ENCODE data around the gene CHGA. TPM values are rescaled to one million over a fixed set of nuclear protein-coding genes. Genes with fewer than 3 reads are reported as not detected.

Gene CHGA
- total RNA-seq, 1 donor from 2014 or later, result 5.4 TPM

GRCh38 chr14:92967346-92967926 is 44.5 kb downstream of the CHGA start:
- Histone ChIP-seq H3K9me3 (no peaks in the 10 kb centered on the region), H3K4me1 (peaks cover 28% of the 10 kb centered on the region), H3K36me3 (no peaks in the 10 kb centered on the region), H3K27ac (no peak overlapping the region), H3K4me3 (no peak overlapping the region), H3K27me3 (no peaks in the 10 kb centered on the region)
- intact Hi-C loops (cut with DNase I), result no loop called here
- DNase-seq (ENCODE audit: extremely low spot score in 2 of 2), result no peak
- TF ChIP-seq POLR2A (IDR thresholded peaks at IDR 0.05) (no peak), POLR2AphosphoS5 (IDR thresholded peaks at IDR 0.05; ENCODE audit: insufficient read depth in 1 of 2, low read depth in 1 of 2) (no peak), CTCF (IDR thresholded peaks at IDR 0.05) (no peak)

DNA sequence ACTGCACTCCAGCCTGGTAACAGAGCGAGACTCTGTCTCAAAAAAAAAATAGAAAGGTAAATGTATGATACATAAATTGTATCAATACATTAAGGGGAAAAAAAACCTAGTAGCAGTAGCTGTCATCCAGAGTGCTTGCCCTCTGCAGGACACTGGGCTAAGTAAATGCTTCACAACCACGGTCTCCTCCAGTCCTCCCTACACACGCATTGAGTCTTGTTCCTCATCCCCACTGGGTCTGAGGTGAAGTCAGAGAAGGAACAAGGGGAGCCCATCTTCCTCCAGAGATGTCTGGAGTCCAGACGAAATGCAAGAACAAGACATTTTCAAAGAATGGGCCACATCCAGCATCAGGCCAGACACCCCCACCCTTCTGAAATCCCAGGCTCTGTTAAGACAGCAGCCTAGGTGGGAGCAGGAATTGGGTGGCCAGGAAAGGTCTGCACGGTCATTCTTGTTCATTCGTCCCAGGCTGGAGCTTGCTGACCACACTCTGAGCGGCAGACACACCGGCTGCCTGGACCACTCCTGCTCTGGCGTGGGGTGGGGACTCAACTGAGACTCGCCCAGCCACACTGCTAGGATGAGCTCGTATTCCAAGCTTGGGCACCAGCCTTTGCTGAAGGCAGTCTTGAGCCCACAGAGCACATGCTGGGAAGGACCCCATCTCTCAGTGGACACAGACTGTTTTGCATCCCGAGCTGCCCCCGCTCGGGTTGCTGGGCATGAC is 45.5 kb downstream of the CHGA start:
- no peak overlapping the region for H3K27ac ChIP-seq

DNA sequence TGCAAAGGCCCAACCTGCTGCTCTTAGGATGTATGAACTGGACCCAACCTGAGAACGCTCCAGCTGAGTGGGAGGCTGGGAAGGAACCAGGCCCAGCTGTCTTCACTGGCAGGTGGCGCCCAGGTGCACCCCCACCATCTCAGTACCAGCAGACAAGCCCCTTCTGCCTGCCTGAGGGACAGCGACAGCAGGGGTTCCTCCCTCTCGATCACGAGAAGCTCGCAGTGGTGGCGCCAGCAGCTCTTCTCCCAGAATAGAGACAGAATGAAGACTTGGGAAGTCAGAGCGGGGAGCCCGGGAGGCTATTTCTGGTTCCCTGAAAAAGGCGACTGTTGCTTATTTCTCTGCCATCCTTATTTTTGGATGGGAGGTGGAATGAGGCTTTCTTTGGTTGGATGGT is 46.5 kb downstream of the CHGA start:
- Histone ChIP-seq H3K27me3 (no peaks in the 10 kb centered on the region), H3K27ac (no peak overlapping the region), H3K36me3 (no peaks in the 10 kb centered on the region), H3K9me3 (no peaks in the 10 kb centered on the region), H3K4me1 (peaks cover 34% of the 10 kb centered on the region), H3K4me3 (no peak overlapping the region)
- intact Hi-C loops (cut with DNase I), result no loop called here
- DNase-seq (ENCODE audit: extremely low spot score in 2 of 2), result no peak
- no peak for TF ChIP-seq POLR2AphosphoS5 (IDR thresholded peaks at IDR 0.05; ENCODE audit: insufficient read depth in 1 of 2, low read depth in 1 of 2)
- TF ChIP-seq CTCF (IDR thresholded peaks at IDR 0.05), result no peak
- no peak for TF ChIP-seq POLR2A (IDR thresholded peaks at IDR 0.05)

More for the DNA sequence above, 45.5 kb downstream of the CHGA start:
- intact Hi-C loops (cut with DNase I), result no loop called here
- TF ChIP-seq POLR2AphosphoS5 (IDR thresholded peaks at IDR 0.05; ENCODE audit: insufficient read depth in 1 of 2, low read depth in 1 of 2) (no peak), CTCF (IDR thresholded peaks at IDR 0.05) (no peak), POLR2A (IDR thresholded peaks at IDR 0.05) (no peak)
- H3K9me3 ChIP-seq, result no peaks in the 10 kb centered on the region
- no peak overlapping the region for H3K4me3 ChIP-seq
- no peaks in the 10 kb centered on the region for H3K27me3 ChIP-seq
- DNase-seq (ENCODE audit: extremely low spot score in 2 of 2), result no peak
- no peaks in the 10 kb centered on the region for H3K36me3 ChIP-seq
- peaks cover 34% of the 10 kb centered on the region for H3K4me1 ChIP-seq

GRCh38 chr14:92969871-92970270 is 46.9 kb downstream of the CHGA start:
- H3K27me3 ChIP-seq, result no peaks in the 10 kb centered on the region
- no peaks in the 10 kb centered on the region for H3K36me3 ChIP-seq
- intact Hi-C loops (cut with DNase I), result loop anchor here (10.0 kb wide), 1 partner anchor 115 kb away; no protein-coding TSS in a partner anchor
- no peak overlapping the region for H3K27ac ChIP-seq
- H3K9me3 ChIP-seq, result no peaks in the 10 kb centered on the region
- TF ChIP-seq CTCF (IDR thresholded peaks at IDR 0.05) (no peak), POLR2A (IDR thresholded peaks at IDR 0.05) (no peak), POLR2AphosphoS5 (IDR thresholded peaks at IDR 0.05; ENCODE audit: insufficient read depth in 1 of 2, low read depth in 1 of 2) (no peak)
- peaks cover 34% of the 10 kb centered on the region for H3K4me1 ChIP-seq
- no peak overlapping the region for H3K4me3 ChIP-seq
- no peak for DNase-seq (ENCODE audit: extremely low spot score in 2 of 2)

DNA sequence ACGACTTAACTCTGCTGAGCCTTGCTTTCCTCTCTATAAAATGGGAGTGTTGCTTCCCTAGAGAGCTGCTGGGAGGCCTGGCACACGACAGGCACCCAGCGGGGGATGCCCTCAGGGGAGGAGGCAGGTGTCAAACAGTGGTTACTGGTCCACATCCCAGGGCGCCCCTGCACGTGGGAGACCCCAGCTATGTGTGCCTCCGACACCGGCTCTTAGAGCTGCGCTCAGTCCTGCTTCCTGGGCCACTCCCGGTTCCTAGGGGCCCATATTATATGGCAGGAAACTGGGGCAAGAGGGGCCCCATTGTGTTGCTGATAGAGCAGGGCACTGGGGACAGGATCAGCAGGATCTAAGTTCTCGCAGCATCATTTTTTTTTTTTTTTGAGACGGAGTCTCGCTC is 47.3 kb downstream of the CHGA start:
- H3K4me1 ChIP-seq, result peaks cover 34% of the 10 kb centered on the region
- H3K27ac ChIP-seq, result no peak overlapping the region
- intact Hi-C loops (cut with DNase I), result loop anchor here (10.0 kb wide), 1 partner anchor 115 kb away; no protein-coding TSS in a partner anchor
- H3K27me3 ChIP-seq, result no peaks in the 10 kb centered on the region
- no peaks in the 10 kb centered on the region for H3K36me3 ChIP-seq
- no peak for DNase-seq (ENCODE audit: extremely low spot score in 2 of 2)
- TF ChIP-seq POLR2A (IDR thresholded peaks at IDR 0.05) (no peak), CTCF (IDR thresholded peaks at IDR 0.05) (no peak), POLR2AphosphoS5 (IDR thresholded peaks at IDR 0.05; ENCODE audit: insufficient read depth in 1 of 2, low read depth in 1 of 2) (no peak)
- H3K9me3 ChIP-seq, result no peaks in the 10 kb centered on the region
- no peak overlapping the region for H3K4me3 ChIP-seq
